Measurements from ENCODE around the gene BARX2. TPM values are rescaled to one million over a fixed set of nuclear protein-coding genes. Genes with fewer than 3 reads are reported as not detected.

BARX2 gene
- total RNA-seq, 1 donor from 2014 or later = 0.41 TPM

- Histone ChIP-seq H3K27ac (no peak overlapping the region), H3K36me3 (no peaks in the 10 kb centered on the region), H3K4me3 (no peak overlapping the region), H3K4me1 (no peaks in the 10 kb centered on the region), H3K9me3 (peaks cover 4% of the 10 kb centered on the region), H3K27me3 (ENCODE audit: low read depth) (no peaks in the 10 kb centered on the region)
- intact Hi-C loops (cut with DNase I) = no loop called here
- ATAC-seq (no peak), DNase-seq (no peak)
- no peak for TF ChIP-seq CTCF (IDR thresholded peaks at IDR 0.05)
Measured at GRCh38 chr11:129444274-129444673, 68.6 kb downstream of the BARX2 start.

- Histone ChIP-seq H3K4me3 (no peak overlapping the region), H3K36me3 (no peaks in the 10 kb centered on the region), H3K4me1 (no peaks in the 10 kb centered on the region), H3K27ac (no peak overlapping the region), H3K9me3 (peaks cover 4% of the 10 kb centered on the region), H3K27me3 (ENCODE audit: low read depth) (no peaks in the 10 kb centered on the region)
- no peak for TF ChIP-seq CTCF (IDR thresholded peaks at IDR 0.05)
- DNase-seq (no peak), ATAC-seq (no peak)
- intact Hi-C loops (cut with DNase I) = no loop called here
Measured at GRCh38 chr11:129445226-129445625, 69.6 kb downstream of the BARX2 start.

- H3K4me1 ChIP-seq = no peaks in the 10 kb centered on the region
- no peaks in the 10 kb centered on the region for H3K36me3 ChIP-seq
- ATAC-seq (no peak), DNase-seq (no peak)
- H3K9me3 ChIP-seq = peaks cover 4% of the 10 kb centered on the region
- intact Hi-C loops (cut with DNase I) = no loop called here
- no peak overlapping the region for H3K27ac ChIP-seq
- TF ChIP-seq CTCF (IDR thresholded peaks at IDR 0.05) = no peak
- H3K27me3 ChIP-seq (ENCODE audit: low read depth) = no peaks in the 10 kb centered on the region
- H3K4me3 ChIP-seq = no peak overlapping the region
Measured at GRCh38 chr11:129446572-129446971, 70.9 kb downstream of the BARX2 start.

GRCh38 chr11:129447654-129448239 lies 72.1 kb downstream of the BARX2 start:
- peaks cover 4% of the 10 kb centered on the region for H3K9me3 ChIP-seq
- DNase-seq (no peak), ATAC-seq (no peak)
- H3K27me3 ChIP-seq (ENCODE audit: low read depth) = no peaks in the 10 kb centered on the region
- H3K36me3 ChIP-seq = no peaks in the 10 kb centered on the region
- TF ChIP-seq CTCF (IDR thresholded peaks at IDR 0.05) = no peak
- intact Hi-C loops (cut with DNase I) = no loop called here
- no peak overlapping the region for H3K4me3 ChIP-seq
- no peaks in the 10 kb centered on the region for H3K4me1 ChIP-seq
- H3K27ac ChIP-seq = no peak overlapping the region

GRCh38 chr11:129451524-129451923 lies 75.9 kb downstream of the BARX2 start:
- H3K27me3 ChIP-seq (ENCODE audit: low read depth) = no peaks in the 10 kb centered on the region
- ATAC-seq (no peak), DNase-seq (no peak)
- no peak overlapping the region for H3K27ac ChIP-seq
- no peaks in the 10 kb centered on the region for H3K36me3 ChIP-seq
- intact Hi-C loops (cut with DNase I) = no loop called here
- no peak for TF ChIP-seq CTCF (IDR thresholded peaks at IDR 0.05)
- H3K9me3 ChIP-seq = peaks cover 4% of the 10 kb centered on the region
- no peaks in the 10 kb centered on the region for H3K4me1 ChIP-seq
- H3K4me3 ChIP-seq = no peak overlapping the region

All from lower lobe of right lung (tissue), 2 donors.